ENCODE measurements around the gene NPIPB8.
"Not testable (repeated sequence)": the region's sequence is repeated elsewhere in the genome, so short reads cannot be mapped to it uniquely, and the experiment has no call there.

The NPIPB8 gene

GRCh38 chr16:28637765-28638164, at the start of gene NPIPB8:
NPIPB8 (plus strand) TSS chr16:28638065; CDS start chr16:28638361, 296 bp downstream.
- not testable (repeated sequence) for H3K4me1 Mint-ChIP-seq; H3K27me3 Mint-ChIP-seq; H3K27ac Mint-ChIP-seq; H3K9me3 Mint-ChIP-seq; H3K4me3 Mint-ChIP-seq; ATAC-seq; H3K36me3 Mint-ChIP-seq (ENCODE audit: low read depth); DNase-seq

DNA sequence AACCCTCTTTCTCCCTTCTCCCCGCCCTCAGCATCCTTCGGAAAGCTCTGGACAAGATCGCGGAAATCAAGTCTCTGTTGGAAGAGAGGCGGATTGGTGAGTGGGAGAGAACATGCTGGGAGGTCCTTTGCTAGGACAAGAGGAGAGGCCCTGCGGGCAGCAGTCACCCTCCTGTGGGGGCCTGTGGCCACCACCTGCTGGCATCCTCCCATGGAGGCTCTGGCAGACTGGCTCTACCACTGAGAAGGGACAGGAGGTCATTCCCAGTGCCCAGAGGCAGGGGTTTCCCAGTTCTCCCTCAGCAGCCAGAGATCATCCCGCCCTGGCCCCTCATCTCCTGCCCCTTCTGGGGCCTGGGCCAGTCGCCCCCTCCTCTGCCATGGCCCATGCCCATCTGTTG, 48.8 kb upstream of the NPIPB8 start:
- H3K27ac Mint-ChIP-seq: no peak overlapping the region
- H3K4me3 Mint-ChIP-seq: no peak overlapping the region
- H3K36me3 Mint-ChIP-seq (ENCODE audit: low read depth): peaks cover 17% of the 10 kb centered on the region
- H3K4me1 Mint-ChIP-seq: no peaks in the 10 kb centered on the region
- no peaks in the 10 kb centered on the region for H3K9me3 Mint-ChIP-seq
- H3K27me3 Mint-ChIP-seq: no peaks in the 10 kb centered on the region
- DNase-seq: no peak
- ATAC-seq: no peak

GRCh38 chr16:28589930-28590329, 47.9 kb upstream of the NPIPB8 start:
- H3K4me1 Mint-ChIP-seq: no peaks in the 10 kb centered on the region
- H3K27ac Mint-ChIP-seq: no peak overlapping the region
- H3K4me3 Mint-ChIP-seq: no peak overlapping the region
- no peaks in the 10 kb centered on the region for H3K9me3 Mint-ChIP-seq
- DNase-seq (no peak), ATAC-seq (no peak)
- H3K27me3 Mint-ChIP-seq: no peaks in the 10 kb centered on the region
- peaks cover 14% of the 10 kb centered on the region for H3K36me3 Mint-ChIP-seq (ENCODE audit: low read depth)

DNA sequence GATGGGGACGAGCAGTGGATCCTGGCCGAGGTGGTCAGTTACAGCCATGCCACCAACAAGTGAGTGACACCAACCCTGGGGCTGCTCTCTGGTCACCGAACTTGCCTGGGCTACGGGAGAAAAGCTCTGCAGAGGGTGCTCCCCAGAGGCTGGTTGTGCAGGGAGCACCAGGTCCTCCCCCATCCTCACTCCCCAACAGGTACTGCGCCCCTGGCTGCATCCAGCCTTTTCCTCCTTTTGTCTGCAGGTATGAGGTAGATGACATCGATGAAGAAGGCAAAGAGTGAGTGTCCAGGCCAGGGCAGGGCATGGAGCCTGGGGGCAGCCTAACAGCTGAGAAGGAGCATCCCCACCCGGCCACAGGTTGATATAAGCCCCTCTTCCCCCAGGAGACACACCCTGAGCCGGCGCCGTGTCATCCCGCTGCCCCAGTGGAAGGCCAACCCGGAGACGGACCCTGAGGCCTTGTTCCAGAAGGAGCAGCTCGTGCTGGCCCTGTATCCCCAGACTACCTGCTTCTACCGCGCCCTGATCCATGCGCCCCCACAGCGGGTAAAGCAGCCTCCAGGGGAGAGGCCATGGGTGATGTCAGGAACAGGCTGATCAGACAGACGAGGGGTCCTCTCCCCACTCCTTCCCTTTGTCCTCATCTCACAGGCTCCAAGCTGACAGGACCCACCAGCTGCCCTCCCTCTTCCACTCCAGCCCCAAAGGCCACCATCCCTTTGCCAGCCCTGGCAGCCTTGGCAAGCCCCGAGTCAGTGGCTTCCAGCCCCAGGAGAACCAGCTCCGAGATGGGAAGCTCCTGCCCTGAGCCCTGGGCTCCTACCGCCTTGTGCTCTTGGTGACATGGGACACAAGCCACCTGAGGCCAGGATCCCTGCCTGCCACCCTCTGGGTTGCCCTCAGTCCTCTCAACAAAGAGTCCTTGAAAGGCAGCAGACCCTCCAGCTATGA, 47.2 kb upstream of the NPIPB8 start:
- peaks cover 12% of the 10 kb centered on the region for H3K36me3 Mint-ChIP-seq (ENCODE audit: low read depth)
- ATAC-seq: no peak
- H3K4me1 Mint-ChIP-seq: no peaks in the 10 kb centered on the region
- H3K9me3 Mint-ChIP-seq: no peaks in the 10 kb centered on the region
- H3K27ac Mint-ChIP-seq: no peak overlapping the region
- no peak for DNase-seq
- H3K4me3 Mint-ChIP-seq: no peak overlapping the region
- no peaks in the 10 kb centered on the region for H3K27me3 Mint-ChIP-seq

DNA sequence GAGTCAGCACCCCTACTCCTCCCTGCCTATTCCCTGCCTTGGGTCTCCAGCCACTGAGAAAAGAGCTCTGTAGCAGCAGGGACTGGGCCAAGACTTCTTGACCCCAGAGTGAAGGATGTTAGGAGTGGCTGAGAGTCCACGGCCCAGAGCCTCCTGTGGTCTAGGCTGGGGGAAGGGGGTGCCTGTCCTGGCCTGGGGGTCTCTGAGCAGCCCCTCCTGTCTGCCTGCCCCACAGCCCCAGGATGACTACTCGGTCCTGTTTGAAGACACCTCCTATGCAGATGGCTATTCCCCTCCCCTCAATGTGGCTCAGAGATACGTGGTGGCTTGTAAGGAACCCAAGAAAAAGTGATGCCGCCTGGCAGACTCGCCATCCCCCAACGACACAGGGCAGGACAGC, 46.5 kb upstream of the NPIPB8 start:
- ATAC-seq (no peak), DNase-seq (no peak)
- Mint-ChIP-seq H3K4me3 (no peak overlapping the region), H3K27ac (no peak overlapping the region), H3K27me3 (no peaks in the 10 kb centered on the region), H3K9me3 (no peaks in the 10 kb centered on the region), H3K4me1 (no peaks in the 10 kb centered on the region), H3K36me3 (ENCODE audit: low read depth) (peaks cover 12% of the 10 kb centered on the region)

GRCh38 chr16:28592511-28592910, 45.4 kb upstream of the NPIPB8 start:
- Mint-ChIP-seq H3K4me3 (no peak overlapping the region), H3K27ac (no peak overlapping the region), H3K4me1 (no peaks in the 10 kb centered on the region), H3K27me3 (no peaks in the 10 kb centered on the region), H3K36me3 (ENCODE audit: low read depth) (peaks cover 9% of the 10 kb centered on the region), H3K9me3 (no peaks in the 10 kb centered on the region)
- DNase-seq: no peak
- ATAC-seq: no peak

GRCh38 chr16:28592979-28593553, 44.8 kb upstream of the NPIPB8 start:
- ATAC-seq: no peak
- no peak for DNase-seq
- Mint-ChIP-seq H3K27me3 (no peaks in the 10 kb centered on the region), H3K36me3 (ENCODE audit: low read depth) (peaks cover 9% of the 10 kb centered on the region), H3K9me3 (no peaks in the 10 kb centered on the region), H3K27ac (no peak overlapping the region), H3K4me1 (no peaks in the 10 kb centered on the region), H3K4me3 (no peak overlapping the region)

- H3K9me3 Mint-ChIP-seq; H3K27me3 Mint-ChIP-seq; H3K4me3 Mint-ChIP-seq; ATAC-seq; H3K27ac Mint-ChIP-seq; DNase-seq; H3K36me3 Mint-ChIP-seq (ENCODE audit: low read depth); H3K4me1 Mint-ChIP-seq: not testable (repeated sequence)
Observed at GRCh38 chr16:28595451-28595850, 42.4 kb upstream of the NPIPB8 start.

GRCh38 chr16:28596115-28596630, 41.7 kb upstream of the NPIPB8 start:
- no peaks in the 10 kb centered on the region for H3K4me1 Mint-ChIP-seq
- no peaks in the 10 kb centered on the region for H3K36me3 Mint-ChIP-seq (ENCODE audit: low read depth)
- ATAC-seq (no peak), DNase-seq (no peak)
- H3K27ac Mint-ChIP-seq: no peak overlapping the region
- H3K27me3 Mint-ChIP-seq: no peaks in the 10 kb centered on the region
- H3K4me3 Mint-ChIP-seq: no peak overlapping the region
- H3K9me3 Mint-ChIP-seq: no peaks in the 10 kb centered on the region

DNA sequence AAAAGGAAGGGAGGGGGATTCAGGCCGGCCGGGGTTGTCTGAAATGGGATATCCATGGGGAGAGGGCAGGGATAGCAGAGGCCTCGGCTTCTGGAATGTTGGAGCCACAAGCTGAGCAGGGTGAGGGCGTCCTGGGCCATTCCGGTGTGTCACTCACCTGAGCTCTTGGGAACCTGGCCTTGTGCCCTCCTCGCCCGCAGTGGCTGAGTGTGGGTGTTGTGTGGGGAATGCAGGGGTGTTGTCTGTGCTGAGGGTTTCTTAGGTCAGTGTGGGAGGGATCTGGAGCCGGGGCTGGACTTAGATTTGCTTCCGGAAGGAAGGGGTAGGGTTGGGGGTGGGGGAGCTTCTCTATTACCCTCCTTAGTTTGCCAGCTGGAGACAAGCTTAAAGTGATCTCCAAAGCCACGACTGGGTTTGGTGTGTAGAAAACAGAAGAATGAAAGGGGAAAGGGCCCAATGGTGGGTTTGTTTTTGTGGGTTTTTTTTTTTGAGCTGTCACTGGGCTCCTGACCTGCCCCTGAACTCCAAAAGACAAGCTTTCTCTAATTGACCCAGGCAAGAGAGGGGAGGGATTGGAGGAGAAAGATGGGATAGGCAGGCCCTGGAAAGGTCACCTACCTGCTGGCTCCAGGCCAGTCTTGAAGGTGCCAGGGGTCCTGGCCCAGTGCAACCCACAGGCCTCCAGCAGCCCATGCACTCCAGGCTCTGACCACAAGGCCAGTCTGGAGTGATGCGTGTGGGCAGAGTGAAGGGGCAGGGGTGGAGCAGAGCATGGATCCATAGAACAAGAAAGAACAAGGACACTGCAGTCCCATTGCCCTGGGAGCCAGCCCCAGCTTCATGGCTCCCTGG, 40.8 kb upstream of the NPIPB8 start, which contains the start of gene SULT1A2:
TSS of gene SULT1A2 (minus strand) at position 211 of the 852 bp plus-strand sequence. CDS start 1,120 bp downstream, outside the sequence.
- no peaks in the 10 kb centered on the region for H3K36me3 Mint-ChIP-seq (ENCODE audit: low read depth)
- H3K27me3 Mint-ChIP-seq: no peaks in the 10 kb centered on the region
- no peaks in the 10 kb centered on the region for H3K9me3 Mint-ChIP-seq
- H3K4me1 Mint-ChIP-seq: no peaks in the 10 kb centered on the region
- ATAC-seq (no peak), DNase-seq (no peak)
- no peak within 1 kb of the TSS for H3K27ac Mint-ChIP-seq
- no peak within 1 kb of the TSS for H3K4me3 Mint-ChIP-seq

- DNase-seq (no peak), ATAC-seq (no peak)
- H3K27ac Mint-ChIP-seq: no peak overlapping the region
- no peaks in the 10 kb centered on the region for H3K4me1 Mint-ChIP-seq
- H3K9me3 Mint-ChIP-seq: no peaks in the 10 kb centered on the region
- H3K4me3 Mint-ChIP-seq: no peak overlapping the region
- H3K36me3 Mint-ChIP-seq (ENCODE audit: low read depth): no peaks in the 10 kb centered on the region
- no peaks in the 10 kb centered on the region for H3K27me3 Mint-ChIP-seq
Observed at GRCh38 chr16:28597692-28598261, 40.1 kb upstream of the NPIPB8 start.

DNA sequence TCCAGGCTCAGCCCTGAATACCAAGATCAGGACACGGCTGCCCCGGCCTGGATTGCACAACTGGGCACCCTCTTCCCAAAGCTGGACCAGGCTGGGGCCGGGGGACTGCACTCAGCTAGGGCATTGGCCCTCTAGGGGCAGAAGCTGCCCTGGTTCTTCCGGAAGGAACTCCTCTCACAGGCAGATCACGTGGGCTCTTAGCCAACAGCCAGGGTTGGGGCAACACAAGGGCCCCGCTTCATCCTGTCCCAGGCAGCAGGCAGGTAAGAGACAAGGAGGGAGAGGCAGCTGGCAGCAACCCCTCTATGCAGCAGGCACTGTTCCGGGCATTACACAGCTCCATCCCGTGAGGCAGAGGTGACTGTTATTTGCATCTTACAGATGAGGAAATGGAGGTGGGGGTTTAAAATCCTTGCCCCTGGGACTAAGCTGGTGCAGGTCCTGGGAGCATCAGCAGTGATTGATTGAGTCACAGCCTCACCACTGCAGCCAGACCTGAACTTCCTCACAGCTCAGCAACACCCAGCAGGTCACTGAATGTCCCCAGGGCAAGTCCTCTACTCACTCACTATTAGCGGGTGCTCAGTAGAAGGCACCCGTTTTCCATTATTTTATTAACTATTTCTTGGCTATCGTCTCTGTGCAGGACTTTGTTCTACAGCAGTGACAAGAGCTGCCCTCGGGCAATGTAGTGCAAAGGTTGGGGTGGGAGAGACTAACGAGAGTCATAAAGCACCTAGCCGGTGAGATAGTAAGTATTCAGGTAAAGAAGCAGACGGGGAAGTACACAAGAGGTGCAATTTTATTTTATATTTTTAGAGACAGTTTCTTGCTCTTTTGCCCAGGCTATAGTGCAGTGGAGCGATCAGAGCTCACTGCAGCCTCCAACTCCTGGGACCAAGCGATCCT, 38.2 kb upstream of the NPIPB8 start:
- not testable (repeated sequence) for H3K4me1 Mint-ChIP-seq; H3K9me3 Mint-ChIP-seq; H3K27ac Mint-ChIP-seq; H3K27me3 Mint-ChIP-seq; H3K36me3 Mint-ChIP-seq (ENCODE audit: low read depth); H3K4me3 Mint-ChIP-seq; DNase-seq
- ATAC-seq: peak; percentile 68

GRCh38 chr16:28600965-28601364, 36.9 kb upstream of the NPIPB8 start:
- not testable (repeated sequence) for H3K27me3 Mint-ChIP-seq; H3K27ac Mint-ChIP-seq; H3K4me1 Mint-ChIP-seq; DNase-seq; H3K9me3 Mint-ChIP-seq; ATAC-seq; H3K4me3 Mint-ChIP-seq; H3K36me3 Mint-ChIP-seq (ENCODE audit: low read depth)
